ENCODE data around the gene FCHO2. TPM values are rescaled to one million over a fixed set of nuclear protein-coding genes. Genes with fewer than 3 reads are reported as not detected.

Gene FCHO2
- total RNA-seq, 1 experiment from 2014 or later: 4.1 TPM

GRCh38 chr5:73135021-73135420, 179.2 kb downstream of the FCHO2 start:
- no peak for DNase-seq (ENCODE audit: low spot score)

GRCh38 chr5:73135429-73136054, 179.7 kb downstream of the FCHO2 start:
- peak; percentile 51 for DNase-seq (ENCODE audit: low spot score)

GRCh38 chr5:73136055-73136562, 180.3 kb downstream of the FCHO2 start:
- no peak for DNase-seq (ENCODE audit: low spot score)

- DNase-seq (ENCODE audit: low spot score): no peak
Measured at GRCh38 chr5:73137563-73138530, 182.0 kb downstream of the FCHO2 start.

GRCh38 chr5:73139485-73139884, 183.6 kb downstream of the FCHO2 start:
- DNase-seq (ENCODE audit: low spot score): no peak

Other genes starting within 250 kb of the FCHO2 start
- 163 and 188 TPM in 2 replicates for gene TNPO1, start 139.4 kb upstream of the FCHO2 start, total RNA-seq (2014; rRNA removed; shearing (Covaris generic))
- gene TMEM171, start 164.5 kb downstream of the FCHO2 start, total RNA-seq (2014; rRNA removed; shearing (Covaris generic)): 10.4 and 10.7 TPM in 2 replicates
- not detected in 2 replicates for gene TMEM174, start 217.2 kb downstream of the FCHO2 start, total RNA-seq (2014; rRNA removed; shearing (Covaris generic))